ENCODE measurements around the gene ALOX5AP.

DNA sequence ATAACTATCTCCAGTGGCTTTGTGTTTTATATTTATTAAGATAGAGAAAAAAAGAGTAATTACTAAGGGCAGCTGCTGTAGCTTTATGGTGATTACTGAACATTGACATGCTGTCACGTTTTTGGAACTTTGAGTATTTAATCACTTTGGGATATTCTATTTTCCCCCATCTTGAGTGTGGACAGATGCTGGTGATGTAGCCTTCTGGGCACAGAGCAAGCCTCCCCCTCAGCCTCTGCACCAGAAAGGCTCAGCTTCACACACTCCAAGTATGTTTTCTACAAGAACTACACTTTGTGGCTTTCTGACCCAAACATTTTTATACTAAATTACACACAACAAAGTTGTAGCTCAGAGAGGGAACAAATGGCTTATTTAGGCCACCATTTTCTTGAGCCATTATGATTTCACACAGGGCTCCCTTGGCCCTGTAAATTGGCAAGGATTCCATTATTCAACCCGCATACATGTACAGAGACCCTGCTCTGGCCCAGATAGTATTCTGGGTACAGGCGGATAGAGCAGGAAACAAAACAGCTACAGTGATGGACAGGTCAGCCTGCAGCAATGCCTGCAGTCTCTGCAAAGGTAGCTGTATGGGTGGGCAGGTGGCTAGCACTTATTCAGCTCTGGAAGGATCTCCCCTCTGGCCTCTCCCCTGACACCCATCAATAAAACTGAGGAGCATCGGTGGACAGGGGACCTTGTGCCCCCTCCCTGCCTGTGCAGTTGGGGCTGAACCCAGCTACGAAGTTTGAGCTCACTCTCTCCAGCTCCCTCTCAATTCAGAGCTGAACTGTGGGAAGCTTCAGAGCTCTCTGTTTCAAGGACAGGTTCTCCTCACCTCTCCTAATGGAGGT is 1.3 kb downstream of the ALOX5AP start:
- TF ChIP-seq POLR2A (IDR thresholded peaks at IDR 0.05): no peak
- TF ChIP-seq, protein P1, sequence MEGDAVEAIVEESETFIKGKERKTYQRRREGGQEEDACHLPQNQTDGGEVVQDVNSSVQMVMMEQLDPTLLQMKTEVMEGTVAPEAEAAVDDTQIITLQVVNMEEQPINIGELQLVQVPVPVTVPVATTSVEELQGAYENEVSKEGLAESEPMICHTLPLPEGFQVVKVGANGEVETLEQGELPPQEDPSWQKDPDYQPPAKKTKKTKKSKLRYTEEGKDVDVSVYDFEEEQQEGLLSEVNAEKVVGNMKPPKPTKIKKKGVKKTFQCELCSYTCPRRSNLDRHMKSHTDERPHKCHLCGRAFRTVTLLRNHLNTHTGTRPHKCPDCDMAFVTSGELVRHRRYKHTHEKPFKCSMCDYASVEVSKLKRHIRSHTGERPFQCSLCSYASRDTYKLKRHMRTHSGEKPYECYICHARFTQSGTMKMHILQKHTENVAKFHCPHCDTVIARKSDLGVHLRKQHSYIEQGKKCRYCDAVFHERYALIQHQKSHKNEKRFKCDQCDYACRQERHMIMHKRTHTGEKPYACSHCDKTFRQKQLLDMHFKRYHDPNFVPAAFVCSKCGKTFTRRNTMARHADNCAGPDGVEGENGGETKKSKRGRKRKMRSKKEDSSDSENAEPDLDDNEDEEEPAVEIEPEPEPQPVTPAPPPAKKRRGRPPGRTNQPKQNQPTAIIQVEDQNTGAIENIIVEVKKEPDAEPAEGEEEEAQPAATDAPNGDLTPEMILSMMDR (IDR thresholded peaks at IDR 0.05): no peak
